Neural crest cell (in vitro differentiated cells): ENCODE measurements around the gene CYSRT1. TPM values are rescaled to one million over a fixed set of nuclear protein-coding genes. Genes with fewer than 3 reads are reported as not detected.

ENCODE experiments used
- DNase-seq: peaks from one replicate; pipeline ENCODE4 v3.0.0; 2021; ENCODE audit warnings: low read depth, mixed read lengths, low spot score
- H3K27ac Mint-ChIP-seq: one replicate; pipeline ENCODE4 v1.8.0; 2021; ENCODE audit warnings: mild to moderate bottlenecking, mixed read lengths; ENCODE audit not compliant: unreplicated experiment
- H3K27me3 Mint-ChIP-seq: 2 replicates; pipeline ENCODE4 v1.8.0; 2021; ENCODE audit warnings: low read depth, mild to moderate bottlenecking, mixed read lengths
- H3K36me3 Mint-ChIP-seq: 2 replicates; pipeline ENCODE4 v1.8.0; 2021; ENCODE audit warnings: low read depth, mild to moderate bottlenecking, mixed read lengths
- H3K4me1 Mint-ChIP-seq: 2 replicates; pipeline ENCODE4 v1.8.0; 2021; ENCODE audit warnings: mixed read lengths
- H3K4me3 Mint-ChIP-seq: one replicate; pipeline ENCODE4 v1.8.0; 2021; ENCODE audit warnings: mild to moderate bottlenecking, mixed read lengths
- H3K9me3 Mint-ChIP-seq: 2 replicates; pipeline ENCODE4 v1.8.0; 2021; ENCODE audit warnings: mixed read lengths
- CTCF ChIP-seq: fragments of 200-600 bp; sonication (generic); conservative IDR thresholded peaks from 2 replicates; pipeline ENCODE4 v1.5.0; 2021; ENCODE audit warnings: antibody characterized with exemption, mild to moderate bottlenecking
- total RNA-seq: library from RNA; stranded (reverse); gene quantifications from 2 replicates; pipeline ENCODE4 v1.2.1, GENCODE V29; 2021

Gene CYSRT1
- total RNA-seq, 1 donor from 2014 or later: 1.2 TPM

- no peaks in the 10 kb centered on the region for H3K27me3 Mint-ChIP-seq
- DNase-seq: no peak
- no peak overlapping the region for H3K27ac Mint-ChIP-seq
These were observed 48.1 kb downstream of the CYSRT1 start for GRCh38 chr9:137273095-137273490.

GRCh38 chr9:137273611-137274320, 48.8 kb downstream of the CYSRT1 start:
- DNase-seq: no peak
- Mint-ChIP-seq H3K9me3 (no peaks in the 10 kb centered on the region), H3K27me3 (no peaks in the 10 kb centered on the region), H3K4me1 (peaks cover 9% of the 10 kb centered on the region), H3K4me3 (no peak overlapping the region), H3K36me3 (peaks cover 2% of the 10 kb centered on the region), H3K27ac (no peak overlapping the region)
- no peak for TF ChIP-seq CTCF

More at GRCh38 chr9:137273095-137273490, 48.1 kb downstream of the CYSRT1 start:
- no peaks in the 10 kb centered on the region for H3K9me3 Mint-ChIP-seq
- H3K4me3 Mint-ChIP-seq: no peak overlapping the region
- no peak for TF ChIP-seq CTCF
- peaks cover 13% of the 10 kb centered on the region for H3K4me1 Mint-ChIP-seq
- H3K36me3 Mint-ChIP-seq: peaks cover 6% of the 10 kb centered on the region

GRCh38 chr9:137275203-137275587, 50.2 kb downstream of the CYSRT1 start:
- no peak for DNase-seq
- Mint-ChIP-seq H3K27me3 (no peaks in the 10 kb centered on the region), H3K9me3 (no peaks in the 10 kb centered on the region), H3K4me1 (peaks cover 8% of the 10 kb centered on the region), H3K27ac (no peak overlapping the region), H3K4me3 (no peak overlapping the region), H3K36me3 (no peaks in the 10 kb centered on the region)
- no peak for TF ChIP-seq CTCF

Other genes starting within 250 kb of the CYSRT1 start
- gene PTGDS, start 247.7 kb upstream of the CYSRT1 start, total RNA-seq: not detected in 2 replicates
- not detected in 2 replicates for gene LCNL1, start 242.2 kb upstream of the CYSRT1 start, total RNA-seq
- gene PAXX, start 232.8 kb upstream of the CYSRT1 start, total RNA-seq: 82.6 and 84.9 TPM in 2 replicates
- gene CLIC3, start 228.6 kb upstream of the CYSRT1 start, total RNA-seq: not detected in 2 replicates
- 31.7 and 37.1 TPM in 2 replicates for gene ABCA2, start 196.9 kb upstream of the CYSRT1 start, total RNA-seq
- gene FUT7, start 193.1 kb upstream of the CYSRT1 start, total RNA-seq: 0.14 TPM in 1 of 2 replicates, not detected in the other
- 54.7 and 61.1 TPM in 2 replicates for gene NPDC1, start 179.0 kb upstream of the CYSRT1 start, total RNA-seq
- gene ENTPD2, start 171.1 kb upstream of the CYSRT1 start, total RNA-seq: not detected in 2 replicates
- gene SAPCD2, start 154.6 kb upstream of the CYSRT1 start, total RNA-seq: 29.8 and 31.1 TPM in 2 replicates
- 2.6 and 2.9 TPM in 2 replicates for gene UAP1L1, start 147.7 kb upstream of the CYSRT1 start, total RNA-seq
- gene MAN1B1, start 138.2 kb upstream of the CYSRT1 start, total RNA-seq: 50.4 and 54.0 TPM in 2 replicates
- gene DPP7, start 110.4 kb upstream of the CYSRT1 start, total RNA-seq: 37.9 and 46.5 TPM in 2 replicates
- gene GRIN1, start 86.0 kb upstream of the CYSRT1 start, total RNA-seq: 0.14 and 0.44 TPM in 2 replicates
- 0.37 and 0.48 TPM in 2 replicates for gene LRRC26, start 55.1 kb upstream of the CYSRT1 start, total RNA-seq
- not detected in 2 replicates for gene TMEM210, start 53.1 kb upstream of the CYSRT1 start, total RNA-seq
- 69.3 and 71.7 TPM in 2 replicates for gene ANAPC2, start 36.6 kb upstream of the CYSRT1 start, total RNA-seq
- gene SSNA1, start 36.5 kb upstream of the CYSRT1 start, total RNA-seq: 64.8 and 66.4 TPM in 2 replicates
- 22.0 and 25.1 TPM in 2 replicates for gene TPRN, start 24.4 kb upstream of the CYSRT1 start, total RNA-seq
- gene TMEM203, start 19.5 kb upstream of the CYSRT1 start, total RNA-seq: 45.0 and 49.7 TPM in 2 replicates
- 36.6 and 39.4 TPM in 2 replicates for gene NDOR1, start 19.5 kb upstream of the CYSRT1 start, total RNA-seq
- gene RNF208, start 2.9 kb upstream of the CYSRT1 start, total RNA-seq: 9.7 and 10.1 TPM in 2 replicates
- gene RNF224, start 2.3 kb downstream of the CYSRT1 start, total RNA-seq: 0.16 TPM in 1 of 2 replicates, not detected in the other
- not detected in 2 replicates for gene SLC34A3, start 5.7 kb downstream of the CYSRT1 start, total RNA-seq
- gene TUBB4B, start 16.1 kb downstream of the CYSRT1 start, total RNA-seq: 329 and 336 TPM in 2 replicates
- gene STPG3, start 26.1 kb downstream of the CYSRT1 start, total RNA-seq: 0.26 TPM in 1 of 2 replicates, not detected in the other
- 76.7 and 79.0 TPM in 2 replicates for gene NELFB, start 30.2 kb downstream of the CYSRT1 start, total RNA-seq
- gene TOR4A, start 52.6 kb downstream of the CYSRT1 start, total RNA-seq: 0.75 and 0.86 TPM in 2 replicates
- 31.7 and 33.7 TPM in 2 replicates for gene NRARP, start 77.1 kb downstream of the CYSRT1 start, total RNA-seq
- 15.1 and 17.6 TPM in 2 replicates for gene EXD3, start 198.0 kb downstream of the CYSRT1 start, total RNA-seq
- gene NOXA1, start 198.2 kb downstream of the CYSRT1 start, total RNA-seq: 0.89 and 0.98 TPM in 2 replicates
- 0.12 and 0.14 TPM in 2 replicates for gene ENTPD8, start 216.2 kb downstream of the CYSRT1 start, total RNA-seq
- gene NSMF, start 234.2 kb downstream of the CYSRT1 start, total RNA-seq: 64.4 and 65.3 TPM in 2 replicates